Activated CD8-positive, alpha-beta memory T cell treated with anti-CD3 and anti-CD28 coated beads, Interleukin-2, amount 50 U/mL, for 1 hour (primary cell): ENCODE data around the gene IL36A.

ENCODE experiments used
- DNase-seq: peaks from one replicate; pipeline ENCODE4 v3.0.0-alpha.2; 2020; ENCODE audit errors: extremely low read depth

IL36A gene

GRCh38 chr2:113007250-113007649 is 2.0 kb downstream of the IL36A start:
- no peak for DNase-seq

GRCh38 chr2:113009622-113010021 is 4.4 kb downstream of the IL36A start:
- no peak for DNase-seq

- DNase-seq = no peak
These were observed 4.8 kb downstream of the IL36A start for GRCh38 chr2:113010088-113010487.

DNA sequence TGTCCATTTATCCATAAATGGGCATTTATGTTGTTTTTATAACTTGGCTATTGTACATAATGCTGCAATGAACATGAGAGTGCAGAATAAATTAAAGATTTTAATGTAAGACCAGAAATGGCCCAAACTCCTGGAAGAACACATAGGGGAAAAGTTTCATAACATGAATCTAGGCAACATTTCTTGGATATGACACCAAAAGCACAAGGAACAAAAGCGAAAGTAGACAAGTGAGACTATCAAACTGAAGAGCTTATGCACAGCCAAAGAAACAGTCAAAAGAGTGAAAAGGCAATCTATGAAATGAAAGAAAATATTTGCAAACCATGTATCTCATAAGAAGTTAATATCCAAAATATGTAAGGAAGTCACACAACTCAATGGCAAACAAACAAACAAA is 5.8 kb downstream of the IL36A start:
- DNase-seq = no peak

- no peak for DNase-seq
These were observed 7.4 kb downstream of the IL36A start for GRCh38 chr2:113012436-113013335.

GRCh38 chr2:113013336-113013661 is 8.0 kb downstream of the IL36A start:
- DNase-seq = no peak

- DNase-seq = no peak
These were observed 8.8 kb downstream of the IL36A start for GRCh38 chr2:113014067-113014466.

DNA sequence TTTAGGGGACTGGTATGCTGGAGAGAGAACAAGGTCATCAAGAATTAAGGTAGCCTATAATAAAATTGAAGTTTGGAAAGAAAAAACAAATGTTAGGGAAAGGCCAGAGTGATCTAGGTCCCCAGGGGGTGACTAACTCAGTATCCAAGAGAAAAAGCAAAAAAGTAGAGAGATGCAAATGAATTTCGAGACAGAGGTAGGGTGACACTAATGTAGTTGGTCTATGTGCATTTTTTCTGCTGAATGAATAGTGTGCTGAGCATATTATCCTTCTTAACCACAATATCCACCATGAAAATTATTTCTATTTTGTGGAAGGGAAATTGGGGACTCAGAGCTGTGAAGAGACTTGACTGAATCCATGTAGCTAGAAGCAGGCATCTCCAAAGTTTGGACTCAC is 9.8 kb downstream of the IL36A start:
- DNase-seq = no peak

GRCh38 chr2:113015655-113016054 is 10.4 kb downstream of the IL36A start:
- no peak for DNase-seq

GRCh38 chr2:113018509-113018908 is 13.2 kb downstream of the IL36A start:
- DNase-seq = no peak

DNA sequence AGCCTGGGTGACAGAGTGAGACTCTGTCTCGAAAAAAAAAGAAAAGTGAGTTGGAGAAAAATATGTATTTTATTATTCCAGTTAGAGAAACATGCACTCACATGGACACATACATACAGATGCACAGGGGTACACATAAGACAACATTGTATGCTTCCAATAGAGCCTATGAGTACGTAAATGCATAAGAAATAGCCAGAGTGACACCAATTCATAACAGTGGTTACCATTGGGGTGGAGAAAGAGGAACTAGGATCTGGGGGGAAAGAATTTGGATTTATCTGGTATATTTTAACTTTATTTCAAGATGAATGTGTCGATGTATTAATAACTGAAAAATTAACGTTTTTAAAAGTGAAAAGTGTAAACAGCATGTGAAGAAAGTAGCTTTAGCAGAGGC is 16.1 kb downstream of the IL36A start:
- DNase-seq = no peak

- no peak for DNase-seq
These were observed 19.5 kb downstream of the IL36A start for GRCh38 chr2:113024764-113025163.

DNA sequence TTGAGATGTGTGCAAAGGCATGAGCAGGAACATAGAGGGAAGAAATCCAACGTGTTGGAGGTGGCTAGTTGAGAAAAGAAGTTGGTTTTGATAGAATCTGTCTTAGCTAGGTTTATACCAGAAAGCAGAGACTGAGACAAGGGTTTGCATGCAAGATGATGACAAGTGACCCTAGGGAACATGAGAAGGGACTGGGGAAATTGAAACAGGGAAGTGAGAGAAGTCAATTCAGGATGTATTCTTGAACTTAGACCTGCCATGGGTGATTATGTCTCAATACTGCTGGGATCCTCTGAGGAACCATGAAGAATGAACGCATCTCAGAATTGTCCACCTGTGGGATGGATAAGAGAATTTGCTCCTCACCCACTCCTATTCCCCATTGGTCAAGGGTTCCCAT is 20.5 kb downstream of the IL36A start:
- no peak for DNase-seq

DNA sequence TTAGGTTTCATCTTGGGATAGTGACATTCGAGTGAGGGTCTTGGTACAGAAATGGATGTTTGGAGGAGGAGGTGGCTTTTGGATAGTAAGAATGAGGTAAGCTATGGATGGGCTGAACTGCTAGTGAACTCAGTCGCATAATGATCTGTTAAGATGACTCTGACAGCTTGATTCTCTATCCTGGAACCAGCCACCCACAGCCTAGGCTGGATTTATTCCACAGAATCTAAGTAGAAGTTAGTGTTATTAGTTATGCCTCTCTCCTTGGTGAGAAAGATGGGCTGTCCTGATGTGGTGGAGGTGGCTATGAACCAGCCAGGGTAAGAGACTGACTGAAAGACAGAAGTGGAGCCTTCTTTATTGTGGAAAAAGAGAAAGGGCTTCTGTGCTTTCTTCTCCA is 22.4 kb downstream of the IL36A start:
- no peak for DNase-seq

GRCh38 chr2:113028112-113028511 is 22.9 kb downstream of the IL36A start:
- DNase-seq = no peak

DNA sequence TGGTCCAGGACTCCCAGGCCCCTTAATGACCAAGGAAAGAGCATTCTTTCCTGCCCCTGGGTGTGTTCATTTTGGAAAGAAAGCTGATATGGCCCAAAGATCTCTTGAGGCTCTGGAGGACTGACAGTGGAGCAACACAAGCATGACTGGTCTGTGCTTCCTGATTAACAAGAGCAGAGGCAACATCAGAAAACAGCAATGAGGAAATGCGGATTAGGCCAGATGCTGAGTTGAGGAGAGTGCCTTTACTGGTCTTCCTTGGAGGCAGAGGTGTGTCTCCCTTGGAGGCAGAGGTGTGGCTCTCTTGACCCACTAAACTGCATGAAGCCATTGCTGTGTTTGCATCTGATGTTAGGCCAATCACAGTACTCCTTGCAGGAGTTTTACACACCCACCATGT is 27.5 kb downstream of the IL36A start:
- DNase-seq = no peak

GRCh38 chr2:113034016-113034415 is 28.8 kb downstream of the IL36A start:
- DNase-seq = no peak

DNA sequence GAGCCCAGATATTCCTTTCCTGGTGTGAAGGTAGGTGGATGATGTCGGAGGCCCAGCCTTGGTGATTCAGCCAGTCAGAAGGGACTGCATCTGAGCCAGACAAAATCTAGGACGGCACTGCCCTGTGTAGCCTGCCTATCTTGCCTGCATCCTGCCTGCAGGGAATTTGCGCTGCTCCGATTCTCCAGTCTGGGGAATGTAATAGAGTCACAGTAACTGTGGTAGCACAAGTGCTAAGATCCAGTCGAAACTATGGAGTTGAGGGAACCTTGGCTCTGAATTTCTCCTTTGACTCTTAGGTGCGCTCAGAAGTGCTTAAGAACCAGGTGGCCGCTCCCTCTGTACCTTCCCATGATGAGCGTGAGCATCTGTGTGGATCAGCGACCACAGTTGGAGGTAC is 31.5 kb downstream of the IL36A start:
- DNase-seq = no peak

DNA sequence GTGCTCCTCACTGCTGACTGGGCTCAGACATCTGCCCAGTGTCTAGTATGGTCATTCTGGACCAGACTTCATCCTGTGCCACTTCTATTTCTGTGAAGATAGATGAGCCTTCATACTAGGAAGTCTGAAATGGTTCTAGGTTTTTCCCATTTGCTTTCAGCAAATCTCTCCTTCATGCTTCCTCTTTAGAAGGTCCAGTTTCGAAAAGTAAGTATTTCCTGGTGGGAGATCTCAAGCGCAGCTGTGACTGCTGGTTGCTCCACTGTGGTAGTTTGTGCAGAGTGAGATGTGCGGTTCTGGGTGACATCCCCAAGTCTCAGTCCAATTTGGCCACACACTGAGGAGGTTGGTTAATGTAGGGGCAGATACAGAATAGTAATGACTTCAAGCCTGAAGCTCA is 33.0 kb downstream of the IL36A start:
- no peak for DNase-seq

- no peak for DNase-seq
These were observed 33.9 kb downstream of the IL36A start for GRCh38 chr2:113039158-113039557.

DNA sequence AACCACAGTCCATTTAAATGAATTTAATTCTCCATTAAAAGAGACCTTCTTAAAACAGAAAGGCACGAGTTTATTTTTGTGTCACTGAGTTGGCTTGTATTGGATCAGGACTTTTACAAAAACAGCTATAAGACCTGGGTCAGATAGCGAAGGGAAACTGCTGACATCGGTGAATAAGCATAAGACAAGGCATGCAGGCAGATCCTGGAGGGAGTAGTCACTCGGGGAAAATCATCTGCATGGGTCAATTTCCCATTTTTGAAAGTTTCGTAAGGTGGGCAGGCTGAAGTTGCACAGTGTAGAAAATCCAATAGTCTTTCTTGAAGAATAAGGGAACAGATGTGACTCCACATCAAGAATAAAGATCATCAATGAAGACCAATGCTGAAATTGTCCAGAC is 34.5 kb downstream of the IL36A start:
- DNase-seq = no peak

- DNase-seq = no peak
These were observed 36.6 kb downstream of the IL36A start for GRCh38 chr2:113041871-113042270.

DNA sequence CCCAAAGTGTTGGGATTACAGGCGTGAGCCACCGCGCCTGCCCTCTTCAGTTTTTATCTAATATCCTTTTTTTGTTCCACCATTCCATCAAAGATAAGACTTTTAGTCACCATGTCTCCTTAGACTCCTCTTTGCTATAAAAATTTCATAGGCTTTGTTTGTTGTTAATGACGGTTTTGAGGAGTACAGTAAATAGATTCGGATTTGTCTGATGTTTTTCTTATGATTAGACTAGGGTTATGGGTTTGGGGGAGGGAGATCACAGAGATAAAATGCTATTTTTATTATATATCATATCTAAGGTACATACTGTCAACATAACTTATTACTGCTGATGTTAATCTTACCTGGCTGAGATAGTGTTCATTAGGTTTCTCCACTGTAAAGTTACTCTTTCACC is 41.2 kb downstream of the IL36A start:
- no peak for DNase-seq
